Mesodermal cell (in vitro differentiated cells): ENCODE data around the gene GABRB1.

Source experiments
- H3K27ac ChIP-seq: 2 replicates; pipeline ENCODE4 v1.7.0; 2013; ENCODE audit warnings: mild to moderate bottlenecking, low read depth, low read length, moderate library complexity; ENCODE audit not compliant: severe bottlenecking
- H3K36me3 ChIP-seq: 2 replicates; pipeline ENCODE4 v1.7.1; 2013; ENCODE audit warnings: mild to moderate bottlenecking, low read length, moderate library complexity; ENCODE audit not compliant: control insufficient read depth, insufficient read depth
- H3K4me1 ChIP-seq: one replicate; pipeline ENCODE4 v1.7.1; 2013; ENCODE audit warnings: mild to moderate bottlenecking, low read length; ENCODE audit not compliant: insufficient read depth, control insufficient read depth, poor library complexity, severe bottlenecking
- H3K4me3 ChIP-seq: 2 replicates; pipeline ENCODE4 v1.7.0; 2013; ENCODE audit warnings: low read length, control low read depth, mild to moderate bottlenecking; ENCODE audit not compliant: insufficient read depth, poor library complexity, severe bottlenecking; ENCODE audit errors: extremely low read depth
- H3K9me3 ChIP-seq: 2 replicates; pipeline ENCODE4 v1.7.1; 2013; ENCODE audit warnings: mild to moderate bottlenecking, low read length, moderate library complexity; ENCODE audit not compliant: control insufficient read depth
- WGBS, 2 experiments: methylation state at CpG; one replicate each; pipeline ENCODE4 v1.1.5; 2013; ENCODE audit warnings: missing lambda C conversion rate in 2 of 2; ENCODE audit not compliant: insufficient coverage in 2 of 2; 5-methylcytosine and 5-hydroxymethylcytosine counted together

The GABRB1 gene

DNA sequence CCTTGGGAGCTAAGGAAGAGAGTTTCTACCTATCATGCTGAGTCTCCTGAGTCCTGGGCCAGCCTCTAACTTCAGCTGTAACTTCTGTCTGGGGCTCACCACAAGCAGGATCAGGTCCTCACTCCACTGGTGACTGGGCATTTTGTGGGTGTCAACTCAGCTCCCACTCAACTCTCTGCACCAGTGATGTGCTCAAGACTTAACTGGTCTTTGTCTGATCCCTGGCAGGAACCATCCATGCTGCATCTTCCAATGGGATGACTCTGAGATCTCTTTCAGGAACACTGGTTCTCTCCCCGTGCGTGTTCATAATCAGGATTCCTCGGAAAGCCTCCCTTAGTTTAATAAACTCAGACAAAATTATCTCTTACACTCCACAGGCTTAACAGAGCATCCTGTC is 349.8 kb downstream of the GABRB1 start:
- Histone ChIP-seq H3K9me3 (no peaks in the 10 kb centered on the region), H3K4me1 (no peaks in the 10 kb centered on the region), H3K27ac (no peak overlapping the region), H3K36me3 (no peaks in the 10 kb centered on the region), H3K4me3 (no peak overlapping the region)
- 90 to 100% methylated on average over 3 of the region's 3 CpGs for WGBS, 2 experiments

DNA sequence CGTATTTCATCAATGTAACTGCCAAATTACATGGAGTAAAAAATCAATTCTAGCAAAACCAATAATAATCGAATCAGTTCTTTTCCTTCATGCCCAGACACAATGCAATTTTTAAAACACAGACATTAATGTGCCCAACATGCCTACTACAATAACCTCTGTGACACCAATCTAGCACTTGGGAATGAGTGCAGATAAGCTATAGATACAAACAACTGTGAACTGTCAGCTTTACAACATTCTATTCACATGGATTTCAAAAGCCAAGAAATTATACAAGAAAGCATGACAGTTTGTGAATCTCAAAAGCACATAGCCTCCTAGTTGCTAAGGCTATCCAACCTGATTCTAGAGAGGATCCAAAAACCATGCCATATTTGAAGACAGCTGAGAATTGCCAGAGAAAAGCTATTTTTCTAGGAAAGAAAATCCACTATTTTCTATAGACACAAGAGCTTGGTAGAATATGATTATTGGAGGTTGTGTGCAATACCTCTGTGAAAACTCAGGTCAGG is 351.5 kb downstream of the GABRB1 start:
- H3K4me1 ChIP-seq = no peaks in the 10 kb centered on the region
- 86% methylated on average over 2 of the region's 2 CpGs for WGBS, 2 experiments
- H3K36me3 ChIP-seq = no peaks in the 10 kb centered on the region
- no peak overlapping the region for H3K27ac ChIP-seq
- H3K9me3 ChIP-seq = no peaks in the 10 kb centered on the region
- no peak overlapping the region for H3K4me3 ChIP-seq

DNA sequence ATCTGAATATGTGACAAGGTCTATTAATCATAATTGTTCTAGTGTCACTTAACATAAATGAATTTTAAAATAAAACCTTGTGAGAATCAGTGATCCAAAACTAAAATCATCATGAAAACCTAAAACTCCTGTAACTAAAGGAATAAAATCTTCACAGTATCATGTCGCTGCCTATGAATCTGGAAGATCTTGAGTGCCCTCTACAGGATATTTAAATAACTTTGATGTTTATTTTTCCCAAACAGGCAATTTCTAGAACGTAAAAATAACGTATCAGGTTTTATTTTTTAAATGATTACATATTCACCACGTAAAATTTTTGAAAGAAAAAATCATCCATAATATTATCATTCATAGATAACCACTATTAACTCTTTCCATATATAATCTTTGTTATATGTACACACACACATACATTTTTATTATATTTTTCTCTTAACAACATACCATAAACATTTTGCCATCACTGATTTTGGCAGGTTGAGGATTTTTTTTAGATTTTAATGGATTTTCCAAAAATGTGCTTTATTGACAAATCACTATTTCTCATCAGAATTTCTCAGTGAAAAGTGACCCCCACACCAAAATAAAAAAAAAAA is 352.6 kb downstream of the GABRB1 start:
- Histone ChIP-seq H3K4me1 (no peaks in the 10 kb centered on the region), H3K27ac (no peak overlapping the region), H3K36me3 (no peaks in the 10 kb centered on the region), H3K4me3 (no peak overlapping the region), H3K9me3 (no peaks in the 10 kb centered on the region)
- WGBS, 2 experiments = no CpG with 5 or more reads among the region's 4 CpGs

DNA sequence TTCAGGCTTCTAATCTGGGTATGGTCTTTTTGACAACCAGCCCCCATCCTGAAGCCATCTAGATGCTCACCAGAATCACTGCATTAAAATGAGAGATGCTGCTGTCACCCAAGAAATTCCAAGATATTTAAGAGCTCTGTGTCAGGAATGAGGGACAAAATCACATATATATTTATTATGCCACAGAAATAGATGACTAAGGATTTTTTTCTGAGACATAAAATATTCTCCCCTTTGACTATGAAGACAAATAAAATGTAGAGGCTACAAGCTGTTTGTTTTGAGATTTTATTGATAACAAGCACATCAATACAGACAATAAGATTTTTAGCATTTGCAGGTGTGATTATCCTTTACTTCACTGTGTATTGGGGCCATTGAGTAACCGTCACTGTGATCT is 354.8 kb downstream of the GABRB1 start:
- H3K36me3 ChIP-seq = no peaks in the 10 kb centered on the region
- H3K4me1 ChIP-seq = no peaks in the 10 kb centered on the region
- H3K4me3 ChIP-seq = no peak overlapping the region
- no CpG with 5 or more reads among the region's 1 CpG for WGBS, 2 experiments
- H3K9me3 ChIP-seq = no peaks in the 10 kb centered on the region
- no peak overlapping the region for H3K27ac ChIP-seq

DNA sequence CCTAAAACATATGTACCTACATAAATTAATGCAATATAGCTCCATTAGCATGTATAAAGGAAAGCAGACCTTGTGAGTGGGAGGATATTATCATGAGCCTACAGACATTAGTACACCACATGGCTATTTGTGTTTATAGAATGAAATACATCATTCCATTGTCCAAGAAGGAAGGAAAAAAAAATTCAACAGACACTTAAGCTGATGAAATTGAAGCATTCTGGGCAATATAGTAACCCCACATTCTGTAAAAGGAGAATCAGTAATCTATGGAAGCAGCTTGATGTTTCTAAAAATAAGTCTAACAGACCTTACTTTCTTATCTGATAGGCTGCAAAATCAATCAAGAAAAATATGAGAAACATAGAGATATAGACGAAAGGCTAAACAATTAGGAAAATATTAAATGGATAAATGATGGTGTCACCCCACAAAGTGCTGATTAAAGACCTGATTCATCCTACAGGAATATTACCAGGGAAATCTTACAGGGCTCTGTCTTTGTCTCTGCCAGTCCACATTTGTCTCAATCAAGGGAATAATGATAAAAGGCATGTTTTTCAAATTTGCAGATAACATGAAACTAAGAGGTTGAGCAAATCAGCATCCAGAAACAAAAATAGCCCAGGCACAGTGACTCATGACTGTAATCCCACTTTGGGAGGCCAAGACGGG is 355.3 kb downstream of the GABRB1 start:
- 89% methylated on average over 1 of the region's 2 CpGs; no CpG with 5 or more reads in 1 of the 2 experiments for WGBS, 2 experiments
- Histone ChIP-seq H3K36me3 (no peaks in the 10 kb centered on the region), H3K27ac (no peak overlapping the region), H3K4me1 (no peaks in the 10 kb centered on the region), H3K9me3 (no peaks in the 10 kb centered on the region), H3K4me3 (no peak overlapping the region)

DNA sequence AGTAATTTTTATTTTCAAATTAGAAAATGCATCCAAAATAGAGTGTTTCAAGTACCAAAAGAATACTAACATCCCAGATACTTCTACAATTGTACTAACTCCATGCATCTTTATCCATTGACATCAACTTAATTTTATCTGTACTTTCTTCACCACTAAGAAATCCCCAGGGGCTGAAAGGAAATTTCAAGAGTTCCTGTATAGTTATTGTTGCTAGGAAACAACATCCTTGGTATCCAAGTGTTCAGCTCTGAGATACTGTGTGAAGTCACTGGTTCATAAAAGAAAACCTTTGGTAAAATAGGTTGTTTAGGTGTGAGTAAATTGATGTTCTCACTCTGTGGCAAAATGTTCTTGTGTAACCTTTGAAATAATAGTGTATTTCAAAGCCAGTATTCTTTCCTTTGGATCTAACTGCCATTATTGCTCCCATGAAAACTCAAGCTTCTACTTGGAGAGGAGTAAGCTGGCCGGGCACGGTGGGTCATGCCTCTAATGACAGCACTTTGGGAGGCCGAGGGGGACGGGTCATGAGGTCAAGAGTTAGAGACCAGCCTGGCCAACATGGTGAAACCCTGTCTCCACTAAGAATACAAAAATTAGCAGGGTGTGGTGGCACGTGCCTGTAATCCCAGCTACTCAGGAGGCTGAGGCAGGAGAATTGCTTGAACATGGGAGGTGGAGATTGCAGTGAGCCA is 359.2 kb downstream of the GABRB1 start:
- H3K27ac ChIP-seq = no peak overlapping the region
- H3K4me3 ChIP-seq = no peak overlapping the region
- no peaks in the 10 kb centered on the region for H3K4me1 ChIP-seq
- WGBS, 2 experiments = 81 to 82% methylated on average over 4 to 5 of the region's 5 CpGs
- H3K9me3 ChIP-seq = no peaks in the 10 kb centered on the region
- no peaks in the 10 kb centered on the region for H3K36me3 ChIP-seq

DNA sequence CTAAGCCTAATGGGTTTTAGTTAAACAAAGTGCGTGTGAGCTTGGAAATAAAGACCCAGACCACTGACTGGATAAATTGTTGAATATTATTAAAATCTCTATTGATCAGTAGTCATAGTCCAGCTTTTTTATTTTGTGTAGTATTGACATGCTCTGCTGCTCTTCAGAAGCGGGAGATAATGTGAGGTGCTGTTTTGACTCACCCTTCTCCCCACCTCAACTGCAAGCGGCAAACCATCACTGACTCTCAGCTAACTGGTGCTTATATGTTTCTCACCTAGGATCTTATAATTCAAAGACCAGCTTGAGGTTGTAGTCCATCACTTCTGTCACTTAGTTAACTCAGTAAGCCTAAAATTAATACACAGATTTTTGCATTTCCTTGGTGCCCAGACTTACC is 359.9 kb downstream of the GABRB1 start:
- H3K36me3 ChIP-seq = no peaks in the 10 kb centered on the region
- no peak overlapping the region for H3K27ac ChIP-seq
- 83 to 88% methylated on average over 1 of the region's 3 CpGs for WGBS, 2 experiments
- H3K4me3 ChIP-seq = no peak overlapping the region
- no peaks in the 10 kb centered on the region for H3K9me3 ChIP-seq
- no peaks in the 10 kb centered on the region for H3K4me1 ChIP-seq

DNA sequence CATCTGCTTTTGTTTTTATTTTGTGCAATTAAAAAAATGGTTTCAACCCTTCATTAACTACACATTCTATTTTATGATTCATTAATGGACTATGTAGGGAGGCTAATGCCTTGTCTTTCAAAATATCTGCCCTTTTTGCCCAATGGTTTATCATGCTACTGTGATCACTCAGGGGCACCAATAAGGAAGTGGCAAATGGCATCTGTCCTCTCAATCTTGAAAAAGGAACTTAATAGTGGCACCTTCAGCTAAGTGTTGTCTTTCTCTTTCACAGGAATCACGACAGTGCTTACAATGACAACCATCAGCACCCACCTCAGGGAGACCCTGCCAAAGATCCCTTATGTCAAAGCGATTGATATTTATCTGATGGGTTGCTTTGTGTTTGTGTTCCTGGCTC is 375.0 kb downstream of the GABRB1 start:
- H3K27ac ChIP-seq = no peak overlapping the region

DNA sequence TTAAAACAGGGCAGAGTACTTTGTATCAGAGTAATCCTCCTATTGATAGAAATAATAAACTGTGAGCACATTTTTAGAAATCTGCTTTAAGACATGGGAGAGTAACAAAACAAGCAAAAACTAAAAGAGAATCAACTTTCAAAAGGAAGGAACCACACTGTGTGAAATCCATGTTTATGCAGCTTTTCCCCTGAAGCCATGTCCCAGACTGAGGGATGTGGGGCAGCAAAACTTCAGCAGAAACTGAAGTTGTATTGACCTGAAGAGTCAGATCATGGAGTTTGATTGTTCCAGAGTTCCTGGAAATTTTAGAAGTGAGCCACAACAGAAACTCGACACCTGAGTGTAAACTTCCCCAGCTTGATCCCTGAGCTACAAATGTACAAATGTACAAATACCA is 378.9 kb downstream of the GABRB1 start:
- Histone ChIP-seq H3K9me3 (no peaks in the 10 kb centered on the region), H3K4me3 (no peak overlapping the region), H3K4me1 (no peaks in the 10 kb centered on the region), H3K36me3 (no peaks in the 10 kb centered on the region), H3K27ac (no peak overlapping the region)
- WGBS, 2 experiments = no CpG with 5 or more reads among the region's 1 CpG

More for the DNA sequence above, 375.0 kb downstream of the GABRB1 start:
- 77% methylated on average over 2 of the region's 2 CpGs; no CpG with 5 or more reads in 1 of the 2 experiments for WGBS, 2 experiments
- Histone ChIP-seq H3K4me1 (no peaks in the 10 kb centered on the region), H3K9me3 (no peaks in the 10 kb centered on the region), H3K36me3 (no peaks in the 10 kb centered on the region), H3K4me3 (no peak overlapping the region)

DNA sequence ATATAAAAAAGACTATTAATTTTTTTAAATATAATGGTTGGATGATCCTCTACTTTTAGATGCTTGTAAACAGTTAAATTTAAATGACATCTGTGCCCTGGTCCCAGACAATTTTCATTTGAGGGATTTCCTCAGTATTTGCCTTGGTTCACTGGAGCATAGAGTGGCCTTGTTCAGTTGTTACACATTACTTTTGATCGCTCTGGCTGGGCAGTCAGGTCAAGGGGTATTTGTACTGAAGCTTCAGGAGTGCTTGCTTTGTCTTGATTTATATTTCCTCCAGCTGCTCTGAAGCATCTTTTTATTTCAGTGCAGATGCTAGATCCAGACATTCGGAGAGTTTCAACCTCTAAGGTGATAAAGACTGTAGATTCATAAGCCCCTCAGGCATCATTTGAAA is 382.2 kb downstream of the GABRB1 start:
- Histone ChIP-seq H3K4me3 (no peak overlapping the region), H3K36me3 (no peaks in the 10 kb centered on the region), H3K4me1 (no peaks in the 10 kb centered on the region), H3K9me3 (no peaks in the 10 kb centered on the region), H3K27ac (no peak overlapping the region)
- 80 to 85% methylated on average over 1 to 2 of the region's 2 CpGs for WGBS, 2 experiments

DNA sequence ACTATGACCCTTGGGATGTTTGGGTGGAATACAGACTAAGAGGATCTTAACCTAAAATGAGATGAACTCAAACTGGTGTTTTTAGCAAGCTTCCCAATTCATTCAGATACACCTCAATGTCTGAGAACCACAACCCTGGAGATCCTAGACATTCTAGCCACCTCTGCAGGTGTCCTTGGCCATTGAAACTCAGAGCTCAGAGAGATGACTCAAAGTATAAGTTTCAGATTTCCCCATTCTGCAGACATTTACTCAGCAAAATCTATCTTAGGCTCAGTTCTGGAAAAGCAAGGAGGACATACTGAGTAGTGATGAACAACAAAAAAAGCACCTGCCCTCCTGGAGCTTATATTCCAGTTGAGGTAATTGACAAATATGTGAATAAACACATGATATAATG is 384.4 kb downstream of the GABRB1 start:
- Histone ChIP-seq H3K4me3 (no peak overlapping the region), H3K36me3 (no peaks in the 10 kb centered on the region), H3K27ac (no peak overlapping the region), H3K9me3 (no peaks in the 10 kb centered on the region), H3K4me1 (no peaks in the 10 kb centered on the region)
